HL-60/S4 (cell line): Measurements from ENCODE around the gene CLDN14.

Source experiments
- in situ Hi-C: fragments of 300-500 bp; cut with MboI; formaldehyde crosslinking; loops from 2 replicates; pipeline ENCODE4 v1.14.3; 2022; ENCODE audit warnings: low sequenced_read_pairs

CLDN14 gene

DNA sequence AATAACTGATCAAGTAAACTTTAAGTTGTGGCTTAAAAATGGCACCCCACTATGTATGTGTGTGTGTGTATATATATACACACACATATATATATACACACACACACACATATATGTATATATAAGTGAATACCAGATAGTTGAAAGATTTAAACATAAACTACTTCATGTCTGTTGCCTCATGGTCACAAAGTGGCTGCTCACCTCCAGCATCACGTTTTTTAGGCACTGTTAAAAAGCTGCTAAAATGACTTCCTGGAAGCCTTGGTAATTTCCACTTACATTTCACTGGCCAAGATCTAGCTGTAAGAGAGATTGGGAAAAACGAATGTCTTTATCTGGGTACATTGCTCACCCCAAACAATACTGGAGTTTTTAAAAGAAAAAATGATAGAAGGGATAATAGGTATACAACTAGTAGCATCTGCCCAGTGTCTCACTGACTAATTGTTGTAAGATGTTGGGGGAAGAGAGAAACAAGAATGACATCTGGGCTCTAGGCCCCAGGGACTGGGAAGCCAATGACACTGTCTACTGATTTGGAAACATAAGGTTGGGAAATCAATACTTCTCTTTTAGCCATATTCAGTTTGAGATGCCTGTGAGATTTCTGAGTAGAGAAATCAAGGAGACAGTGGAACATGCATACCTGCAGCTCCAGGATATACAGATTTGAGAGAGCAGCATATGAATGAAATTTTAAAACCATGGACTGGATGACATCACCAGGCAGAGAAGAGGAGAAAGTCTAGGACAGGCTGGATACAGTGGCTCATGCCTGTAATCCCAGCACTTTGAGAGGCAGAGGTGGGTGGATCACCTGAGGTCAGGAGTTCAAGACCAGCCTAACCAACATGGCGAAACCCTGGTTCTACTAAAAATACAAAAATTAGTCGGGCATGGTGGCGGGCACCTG lies 42.8 kb downstream of the CLDN14 start:
- in situ Hi-C loops, result no loop called here

DNA sequence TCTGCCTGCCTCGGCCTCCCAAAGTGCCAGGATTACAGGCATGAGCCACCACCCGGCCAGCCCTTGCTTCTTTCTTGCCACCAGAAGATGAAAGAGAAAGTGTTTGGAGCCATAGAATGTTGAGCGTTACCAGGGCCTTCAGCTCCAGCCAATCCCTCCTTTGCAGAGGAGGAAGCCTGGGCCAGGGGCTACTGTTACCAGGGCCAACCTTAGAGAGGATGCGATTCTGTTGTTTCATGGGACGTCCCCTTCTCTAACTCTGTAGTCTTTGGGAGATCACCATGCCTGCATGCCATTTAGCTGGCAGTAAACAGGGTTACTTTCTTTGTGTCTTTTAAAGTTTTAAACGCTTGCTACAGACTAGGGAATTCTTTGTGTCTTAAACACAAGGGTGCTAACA lies 45.8 kb downstream of the CLDN14 start:
- in situ Hi-C loops, result no loop called here

DNA sequence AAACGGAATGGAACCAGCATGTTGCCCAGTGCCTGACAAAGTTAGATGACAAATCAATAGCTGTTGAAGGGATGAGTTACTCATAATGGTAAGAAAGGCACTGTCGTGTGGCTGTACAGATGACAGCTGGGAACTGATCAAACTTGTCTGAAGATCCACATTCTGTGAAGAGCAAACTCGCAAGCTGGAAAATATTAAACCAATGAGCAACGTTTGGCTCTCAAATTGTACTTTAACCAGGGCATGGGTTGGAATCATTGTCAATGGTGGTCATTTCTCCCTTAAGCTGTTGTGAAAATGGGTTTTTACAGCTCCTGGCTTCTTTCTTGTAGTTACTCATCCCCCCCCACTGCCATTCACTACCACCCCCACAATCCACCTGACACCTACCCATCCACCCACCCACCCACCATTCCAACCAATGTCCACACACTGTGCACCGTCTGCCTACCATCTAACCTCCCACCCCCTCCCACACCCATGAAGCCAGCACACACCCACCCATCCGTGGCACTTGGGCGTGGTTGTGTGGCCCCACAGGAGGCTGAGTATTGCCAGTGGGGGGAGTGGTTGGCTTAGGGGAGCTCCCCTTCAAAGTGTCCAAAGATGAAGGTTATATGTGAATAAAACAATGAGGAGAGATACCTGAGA lies 46.7 kb downstream of the CLDN14 start:
- in situ Hi-C loops, result no loop called here

DNA sequence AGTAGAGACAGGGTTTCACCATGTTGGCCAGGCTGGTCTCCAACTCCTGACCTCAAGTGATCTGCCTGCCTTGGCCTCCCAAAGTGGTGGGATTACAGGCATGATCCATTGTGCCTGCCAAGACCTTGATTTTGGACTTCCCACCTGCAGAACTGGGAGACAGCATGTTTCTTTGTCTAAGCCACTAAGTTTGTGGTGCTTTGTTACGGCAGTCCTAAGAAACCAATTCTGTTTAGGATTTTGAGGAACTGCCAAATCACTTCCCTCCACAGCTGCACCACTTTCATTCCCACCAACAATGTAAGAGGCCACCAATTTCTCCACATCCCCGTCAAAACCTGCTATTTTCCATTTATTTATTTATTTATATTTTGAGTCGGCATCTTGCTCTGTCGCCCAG lies 48.7 kb downstream of the CLDN14 start:
- in situ Hi-C loops, result no loop called here

DNA sequence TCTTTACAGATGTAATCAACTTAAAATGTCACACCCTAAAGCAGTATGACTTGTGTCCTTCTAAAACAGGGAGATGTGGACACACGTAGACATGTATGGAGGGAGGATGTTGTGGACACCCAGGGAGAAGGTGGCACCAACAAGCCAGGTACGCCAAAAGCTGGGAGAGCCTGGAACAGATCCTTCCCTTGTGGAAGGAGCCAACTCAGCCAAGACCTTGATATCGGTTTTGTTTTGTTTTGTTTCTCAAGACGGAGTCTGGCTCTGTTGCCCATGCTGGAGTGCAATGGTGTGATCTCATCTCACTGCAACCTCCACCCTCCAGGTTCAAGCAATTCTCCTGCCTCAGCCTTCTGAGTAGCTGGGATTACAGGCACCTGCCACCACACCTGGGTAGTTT lies 49.1 kb downstream of the CLDN14 start:
- in situ Hi-C loops, result no loop called here

DNA sequence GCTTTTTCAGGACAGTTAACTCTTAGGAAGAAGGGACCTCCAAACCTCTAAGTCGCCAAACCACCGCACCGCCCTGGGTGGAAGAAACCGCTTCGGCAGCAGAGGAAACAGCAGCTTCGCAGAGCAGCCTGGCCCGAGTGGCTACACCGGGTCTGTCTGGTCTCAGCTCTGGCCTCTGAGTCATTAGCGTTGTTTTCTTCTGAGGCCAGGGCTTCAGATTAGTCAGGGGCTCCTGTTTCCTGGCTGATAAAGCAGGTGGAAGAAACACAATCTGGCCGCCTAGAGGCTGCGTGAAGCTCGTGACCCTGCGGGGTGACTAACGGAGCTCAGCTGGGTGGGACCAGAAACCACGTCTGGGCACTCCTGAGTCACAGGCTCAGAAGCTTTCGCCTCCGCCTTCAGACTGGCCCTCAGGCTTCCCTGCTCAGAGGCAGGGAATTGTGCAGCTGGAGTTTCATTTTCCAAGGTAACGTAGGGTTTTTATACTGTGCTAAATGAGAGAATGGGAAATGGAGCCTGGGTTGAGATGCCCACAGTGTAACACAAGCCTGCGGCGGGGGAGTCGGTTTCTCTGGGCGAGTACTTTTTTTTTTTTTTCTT lies 49.9 kb downstream of the CLDN14 start:
- in situ Hi-C loops, result loop anchor here (5.0 kb wide), 1 partner anchor 47 kb away; no protein-coding TSS in a partner anchor

DNA sequence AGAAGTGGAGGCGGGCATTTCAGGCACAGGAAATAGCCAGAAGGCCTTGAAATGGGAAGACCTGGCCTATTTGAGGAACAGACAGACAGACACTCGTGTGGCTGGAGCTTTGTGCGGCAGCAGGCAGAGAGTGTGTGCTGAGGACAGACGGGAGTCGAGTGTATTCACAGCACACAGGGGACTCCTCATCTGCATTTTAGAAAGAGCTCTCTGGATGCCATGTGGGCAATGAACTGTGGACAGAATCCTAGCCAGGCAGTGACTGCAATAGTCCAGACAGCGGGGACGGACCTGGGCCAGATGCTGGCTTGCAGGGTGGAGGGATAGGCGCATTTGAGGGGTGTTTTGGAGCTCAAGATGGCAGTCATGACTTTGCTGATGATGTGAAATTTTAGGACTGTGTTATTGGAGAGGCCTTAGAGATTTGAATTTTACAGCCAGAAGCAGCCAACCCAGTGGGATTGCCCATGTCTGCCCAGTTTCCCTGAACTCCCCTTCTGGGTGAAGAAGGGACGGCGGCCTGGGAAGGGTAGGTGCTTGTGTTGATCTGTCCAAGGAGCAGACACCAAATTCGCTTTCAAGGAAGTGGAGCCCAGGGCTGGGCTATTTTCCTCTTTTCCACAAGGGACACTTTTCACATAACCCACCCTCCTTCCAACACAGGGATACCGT lies 51.0 kb downstream of the CLDN14 start:
- in situ Hi-C loops, result loop anchor here (5.0 kb wide), 1 partner anchor 48 kb away; no protein-coding TSS in a partner anchor

DNA sequence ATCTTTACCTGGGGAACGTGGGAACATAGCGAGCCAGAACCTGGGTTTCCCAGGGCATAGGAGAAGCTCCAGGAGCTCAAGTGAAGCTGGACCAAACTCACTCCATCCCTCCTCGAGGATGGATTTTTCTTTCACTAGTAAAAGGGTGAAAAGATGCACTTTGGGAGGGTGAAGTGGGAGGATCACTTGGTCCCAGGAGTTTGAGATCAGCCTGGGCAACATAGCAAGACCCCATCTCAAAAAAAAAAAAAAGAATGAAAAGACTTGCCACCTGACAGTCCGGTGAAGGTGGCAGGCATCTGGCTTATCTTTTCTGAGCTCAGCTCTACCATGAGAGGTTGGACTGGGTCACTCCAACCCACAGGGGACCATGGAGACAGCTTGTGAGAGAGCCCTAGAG lies 52.4 kb downstream of the CLDN14 start:
- in situ Hi-C loops, result loop anchor here (5.0 kb wide), 1 partner anchor 50 kb away; no protein-coding TSS in a partner anchor

DNA sequence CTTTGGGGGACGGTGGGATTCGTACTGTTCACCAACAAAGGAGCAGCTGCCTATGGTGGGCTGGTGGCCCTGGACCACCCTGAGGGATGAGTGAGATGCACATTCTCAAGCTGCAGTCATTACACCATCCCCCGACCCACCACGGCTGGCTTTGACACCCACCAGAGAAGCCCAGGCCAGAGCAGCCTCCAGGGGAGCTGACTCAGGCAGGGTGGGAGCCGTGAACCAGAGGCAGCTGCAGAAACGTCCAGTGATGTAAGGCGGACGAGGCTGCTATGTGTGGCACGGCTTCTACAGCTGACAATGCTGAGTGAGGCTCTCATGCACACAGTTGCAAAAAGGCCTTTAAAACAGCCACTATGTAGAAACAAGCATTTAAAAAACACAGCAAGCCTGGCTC lies 54.6 kb downstream of the CLDN14 start:
- in situ Hi-C loops, result loop anchor here (5.0 kb wide), 1 partner anchor 52 kb away; no protein-coding TSS in a partner anchor

DNA sequence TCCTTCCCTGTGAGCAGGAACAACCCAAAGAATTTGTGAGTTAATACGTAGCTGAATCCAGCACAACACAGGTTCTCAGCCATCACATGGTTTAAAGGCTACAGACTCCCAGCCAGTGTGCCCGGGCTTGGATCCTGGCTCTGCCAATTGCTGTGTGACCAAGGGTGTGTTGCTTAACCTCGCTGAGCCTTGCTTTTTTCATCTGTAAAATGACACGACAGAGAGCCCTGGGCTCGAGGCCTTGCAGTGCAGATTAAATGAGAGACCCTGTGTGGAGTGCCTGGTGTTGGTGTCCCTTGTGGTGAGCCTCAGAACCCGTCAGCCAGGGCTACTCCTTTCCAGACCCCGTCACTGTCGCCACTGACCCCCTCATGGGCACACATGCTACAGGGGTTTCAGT lies 55.3 kb downstream of the CLDN14 start:
- in situ Hi-C loops, result no loop called here

DNA sequence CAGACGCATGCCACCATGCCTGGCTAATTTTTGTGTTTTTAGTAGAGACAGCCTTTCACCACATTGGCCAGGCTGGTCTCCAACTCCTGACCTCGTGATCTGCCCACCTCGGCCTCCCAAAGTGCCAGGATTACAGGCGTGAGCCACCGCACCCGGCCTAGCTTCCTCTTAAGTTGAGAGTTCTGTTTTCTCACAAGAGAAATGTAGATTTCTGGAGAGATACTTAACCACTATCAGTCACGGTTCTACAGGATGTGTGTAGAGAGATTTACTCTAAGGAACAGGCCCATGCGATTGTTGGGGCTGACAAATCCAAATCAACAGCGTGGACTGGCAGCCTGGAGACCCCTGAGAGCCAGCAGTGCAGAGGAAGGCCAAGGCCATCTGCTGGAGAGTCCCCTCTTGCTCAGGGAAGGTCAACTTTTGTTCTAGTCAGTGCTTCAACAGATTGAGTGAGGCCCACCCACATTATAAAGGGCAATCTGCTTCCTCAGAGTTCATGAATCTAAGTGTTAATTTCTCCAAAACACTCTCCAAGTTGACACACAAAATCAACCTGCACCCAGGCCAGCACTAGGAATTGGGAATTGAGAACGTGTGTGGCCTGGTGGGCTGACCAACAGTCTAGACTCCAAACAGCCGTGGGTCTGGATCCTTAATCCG lies 56.0 kb downstream of the CLDN14 start:
- in situ Hi-C loops, result no loop called here

DNA sequence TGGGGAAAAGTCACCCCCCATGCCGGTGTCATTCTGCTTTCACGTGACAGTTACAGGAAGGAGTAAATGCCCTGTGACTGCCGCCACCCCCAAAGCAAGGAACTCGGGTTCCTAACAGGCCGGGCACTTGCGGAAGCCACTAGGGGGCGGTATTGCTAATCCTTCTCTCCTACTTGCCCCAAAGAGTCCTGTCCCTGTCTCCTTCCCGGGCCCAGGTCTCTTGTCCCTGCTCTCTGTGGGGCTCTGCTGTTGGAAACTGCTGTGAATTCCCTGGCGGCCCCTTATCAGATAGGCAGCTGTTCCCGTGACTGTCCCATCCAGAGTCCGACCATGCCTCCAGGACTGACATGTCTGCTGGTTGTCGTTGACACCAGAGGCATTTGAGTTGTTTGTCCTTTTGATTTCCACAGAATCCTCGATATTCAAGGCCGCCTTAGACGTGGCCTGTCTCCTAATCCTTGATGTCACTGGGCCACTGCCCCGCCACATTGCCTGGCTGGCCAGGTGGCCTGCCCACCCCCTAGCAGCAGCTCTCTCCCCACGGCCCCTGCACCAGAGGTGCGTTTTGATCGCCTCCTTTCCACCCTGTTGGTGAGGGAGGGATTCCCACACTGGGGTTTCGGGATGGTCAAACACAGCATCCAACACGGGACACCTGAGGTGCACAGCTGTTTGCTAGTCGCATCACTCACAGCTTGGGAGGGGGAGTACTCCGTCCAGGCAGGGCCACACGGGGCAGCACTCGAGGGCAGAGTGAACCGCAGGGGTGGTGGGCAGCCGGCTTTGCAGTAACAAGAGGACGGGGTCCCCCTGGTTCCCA lies 57.4 kb downstream of the CLDN14 start:
- in situ Hi-C loops, result no loop called here

DNA sequence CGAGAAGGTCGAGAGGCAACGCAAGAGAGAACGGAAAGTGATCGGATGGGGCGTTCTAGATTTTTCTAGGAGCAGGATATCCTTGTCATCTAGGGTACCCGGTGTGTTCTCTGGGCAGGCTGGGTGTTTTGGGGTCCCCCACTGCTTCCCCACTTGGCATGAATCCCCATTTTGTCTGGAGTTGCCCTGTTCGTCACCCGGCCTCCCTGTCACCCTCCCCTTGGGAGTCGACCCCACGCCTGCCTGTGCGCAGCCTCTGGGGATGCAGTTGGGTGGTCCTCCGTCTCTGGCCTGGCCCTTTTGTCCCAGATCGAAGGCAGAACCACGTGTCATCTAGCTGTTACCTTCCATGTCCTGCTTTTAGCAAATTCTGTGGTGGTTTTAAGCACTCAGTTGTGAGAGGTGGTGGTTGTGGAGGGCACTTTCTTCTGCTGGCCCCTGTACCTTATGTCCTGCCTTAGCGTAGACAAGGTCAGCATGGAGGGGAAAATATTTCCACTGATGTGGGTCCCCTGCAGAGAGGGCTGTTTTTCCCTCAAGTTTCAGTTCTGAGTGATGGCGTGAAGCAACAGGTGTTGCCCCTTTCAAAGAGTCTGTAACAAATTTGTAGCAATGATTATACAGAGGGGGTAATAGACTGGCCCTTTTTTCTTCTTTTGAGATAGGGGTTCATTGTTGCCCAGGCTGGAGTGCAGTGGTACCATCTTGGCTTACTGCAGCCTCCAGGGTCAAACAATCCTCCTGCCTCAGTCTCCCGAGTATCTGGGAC lies 59.2 kb downstream of the CLDN14 start:
- in situ Hi-C loops, result no loop called here

DNA sequence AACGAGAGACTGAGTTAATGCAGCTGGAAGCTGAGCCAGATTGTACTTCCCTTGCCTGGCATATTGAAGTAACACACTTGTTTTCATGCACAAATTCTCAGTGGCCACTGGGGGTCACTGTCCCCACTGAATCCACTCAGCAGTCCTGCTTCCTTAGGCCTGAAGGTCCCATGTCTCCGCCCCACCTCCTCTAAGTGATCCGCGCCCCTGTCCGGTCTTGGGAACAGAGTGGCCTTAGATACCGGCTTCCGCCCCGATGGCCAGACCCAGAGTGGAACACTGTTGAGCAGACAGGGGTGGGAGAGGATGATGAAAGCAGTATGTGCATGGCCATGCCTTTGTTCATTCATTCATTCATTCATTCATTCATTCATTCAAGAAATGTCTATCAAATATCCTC lies 59.9 kb downstream of the CLDN14 start:
- in situ Hi-C loops, result no loop called here

DNA sequence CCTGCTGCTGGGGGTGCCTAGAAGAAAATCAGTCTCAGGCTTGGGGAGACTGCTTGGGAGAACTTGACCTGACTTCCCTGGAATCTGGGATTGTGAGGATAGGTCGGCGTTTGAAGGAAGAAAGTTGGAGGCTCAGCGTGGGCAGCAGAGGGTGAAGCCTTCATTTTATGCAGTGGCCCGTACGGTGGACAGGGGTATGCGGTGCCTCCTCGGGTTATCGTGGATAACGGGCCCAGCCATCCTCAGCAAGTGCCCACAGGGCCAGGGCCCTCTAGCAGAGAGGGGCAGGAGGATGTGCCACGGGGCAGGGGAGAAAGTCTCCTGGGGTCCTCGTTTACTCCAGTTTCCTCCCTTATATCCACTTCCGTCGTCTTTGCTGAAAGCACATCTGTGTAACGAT lies 60.7 kb downstream of the CLDN14 start:
- in situ Hi-C loops, result no loop called here

DNA sequence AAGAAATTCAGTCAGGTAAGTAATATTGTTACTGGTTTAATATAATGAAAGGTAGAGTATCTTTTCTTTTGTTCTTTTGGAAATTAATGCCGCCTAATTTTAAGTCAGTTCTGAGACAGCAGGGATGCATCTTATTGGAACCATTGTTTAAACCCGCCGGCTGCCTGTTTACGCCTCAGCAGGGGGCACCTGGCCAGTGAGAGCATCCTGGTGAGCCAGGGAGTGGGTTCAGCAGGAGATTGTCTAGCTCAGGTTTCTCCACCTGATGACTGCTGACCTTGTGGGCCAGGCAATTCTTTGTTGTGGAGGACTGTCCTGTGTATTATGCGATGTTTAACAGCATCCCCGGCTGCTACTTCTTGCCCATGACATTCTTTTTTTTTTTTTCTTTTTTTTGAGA lies 64.5 kb downstream of the CLDN14 start:
- in situ Hi-C loops, result no loop called here

DNA sequence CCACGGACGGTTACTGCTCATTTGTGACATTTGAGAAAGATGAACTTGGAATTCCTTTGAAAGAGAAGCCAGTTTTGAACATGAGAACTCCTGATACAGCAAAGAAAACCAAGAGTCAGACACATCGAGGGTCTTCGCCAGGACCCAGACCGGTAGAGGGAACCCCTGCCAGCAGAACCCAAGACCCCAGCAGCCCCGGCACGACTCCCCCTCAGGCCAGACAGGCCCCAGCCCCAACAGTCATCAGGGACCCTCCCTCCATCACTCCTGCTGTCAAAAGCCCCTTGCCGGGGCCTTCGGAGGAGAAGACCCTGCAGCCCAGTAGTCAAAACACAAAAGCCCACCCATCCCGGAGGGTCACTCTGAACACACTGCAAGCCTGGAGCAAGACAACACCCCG lies 67.0 kb downstream of the CLDN14 start:
- in situ Hi-C loops, result no loop called here

DNA sequence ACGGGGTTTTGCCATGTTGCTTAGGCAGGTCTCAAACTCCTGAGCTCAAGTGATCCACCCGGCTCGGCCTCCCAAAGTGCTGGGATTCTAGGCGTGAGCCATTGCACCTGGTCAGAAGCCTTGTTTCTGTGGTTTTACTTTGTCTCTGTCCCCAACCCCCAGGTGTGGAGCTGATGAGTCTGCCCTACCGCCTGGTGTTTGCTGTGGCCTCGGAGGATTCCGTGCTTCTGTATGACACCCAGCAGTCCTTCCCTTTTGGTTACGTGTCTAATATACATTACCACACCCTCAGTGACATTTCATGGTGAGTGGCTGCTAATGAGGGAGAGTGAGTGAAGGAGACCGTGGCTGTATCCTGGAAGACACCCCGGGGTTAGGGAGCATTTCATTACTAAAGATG lies 68.6 kb downstream of the CLDN14 start:
- in situ Hi-C loops, result no loop called here
